ENCODE measurements around the gene CAMK2N1. TPM values are rescaled to one million over a fixed set of nuclear protein-coding genes. Genes with fewer than 3 reads are reported as not detected.

Gene CAMK2N1
- total and polyA plus RNA-seq, 2 of the 13 experiments (the other 11 are each of a cell fraction or from before 2014, with no cell fraction given): 38.0 to 38.6 TPM

GRCh38 chr1:20478057-20478635 lies 7.9 kb downstream of the CAMK2N1 start (continued):
- peak; percentile 70 for TF ChIP-seq HNF4G (IDR thresholded peaks at IDR 0.05; ENCODE audit: borderline replicate concordance, low read depth, low read length)
- no peak for TF ChIP-seq HNF4G (CRISPR knock-in tag; IDR thresholded peaks at IDR 0.05; ENCODE audit: borderline replicate concordance, low read depth)
- no peak for TF ChIP-seq ZBTB42 (CRISPR knock-in tag; IDR thresholded peaks at IDR 0.05)
- TF ChIP-seq POGK (CRISPR knock-in tag; conservative IDR thresholded peaks at IDR 0.05): no peak
- peak; percentile 26; the same call in 1 of the 2 replicates for TF ChIP-seq NCOR1 (IDR thresholded peaks at IDR 0.05; ENCODE audit: borderline replicate concordance, low read length)
- TF ChIP-seq ARID3A (IDR thresholded peaks at IDR 0.05; ENCODE audit: low read depth, low read length): peak; percentile 19; the same call in 1 of the 2 replicates
- no peak for TF ChIP-seq SMAD1 (CRISPR knock-in tag; IDR thresholded peaks at IDR 0.05; ENCODE audit: borderline replicate concordance, low read depth)
- TF ChIP-seq ZNF629 (CRISPR knock-in tag; conservative IDR thresholded peaks at IDR 0.05): peak; percentile 92
- TF ChIP-seq GZF1 (CRISPR knock-in tag; IDR thresholded peaks at IDR 0.05): no peak
- TF ChIP-seq HNF4A (CRISPR knock-in tag; IDR thresholded peaks at IDR 0.05): peak; percentile 58
- TF ChIP-seq ATF3 (CRISPR knock-in tag; IDR thresholded peaks at IDR 0.05): no peak
- TF ChIP-seq ZNF337 (CRISPR knock-in tag; IDR thresholded peaks at IDR 0.05; ENCODE audit: borderline replicate concordance, low read depth): no peak
- no peak for TF ChIP-seq GABPA (IDR thresholded peaks at IDR 0.05; ENCODE audit: low read depth, low read length)
- TF ChIP-seq GABPA (CRISPR knock-in tag; IDR thresholded peaks at IDR 0.05; ENCODE audit: low read depth): no peak
- no peak for TF ChIP-seq ZNF609 (CRISPR knock-in tag; IDR thresholded peaks at IDR 0.05; ENCODE audit: borderline replicate concordance)
